Measurements from ENCODE around the gene TXNDC5.

The TXNDC5 gene

GRCh38 chr6:7904654-7905319 lies 5.8 kb downstream of the TXNDC5 start:
- no peak for DNase-seq (ENCODE audit: low read depth)
- H3K4me3 ChIP-seq (ENCODE audit: control insufficient read depth, low read depth, low read length), result no peak overlapping the region
- TF ChIP-seq, protein P1, sequence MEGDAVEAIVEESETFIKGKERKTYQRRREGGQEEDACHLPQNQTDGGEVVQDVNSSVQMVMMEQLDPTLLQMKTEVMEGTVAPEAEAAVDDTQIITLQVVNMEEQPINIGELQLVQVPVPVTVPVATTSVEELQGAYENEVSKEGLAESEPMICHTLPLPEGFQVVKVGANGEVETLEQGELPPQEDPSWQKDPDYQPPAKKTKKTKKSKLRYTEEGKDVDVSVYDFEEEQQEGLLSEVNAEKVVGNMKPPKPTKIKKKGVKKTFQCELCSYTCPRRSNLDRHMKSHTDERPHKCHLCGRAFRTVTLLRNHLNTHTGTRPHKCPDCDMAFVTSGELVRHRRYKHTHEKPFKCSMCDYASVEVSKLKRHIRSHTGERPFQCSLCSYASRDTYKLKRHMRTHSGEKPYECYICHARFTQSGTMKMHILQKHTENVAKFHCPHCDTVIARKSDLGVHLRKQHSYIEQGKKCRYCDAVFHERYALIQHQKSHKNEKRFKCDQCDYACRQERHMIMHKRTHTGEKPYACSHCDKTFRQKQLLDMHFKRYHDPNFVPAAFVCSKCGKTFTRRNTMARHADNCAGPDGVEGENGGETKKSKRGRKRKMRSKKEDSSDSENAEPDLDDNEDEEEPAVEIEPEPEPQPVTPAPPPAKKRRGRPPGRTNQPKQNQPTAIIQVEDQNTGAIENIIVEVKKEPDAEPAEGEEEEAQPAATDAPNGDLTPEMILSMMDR (conservative IDR thresholded peaks at IDR 0.05; ENCODE audit: control insufficient read depth, insufficient read depth, low read depth, low read length), result no peak

DNA sequence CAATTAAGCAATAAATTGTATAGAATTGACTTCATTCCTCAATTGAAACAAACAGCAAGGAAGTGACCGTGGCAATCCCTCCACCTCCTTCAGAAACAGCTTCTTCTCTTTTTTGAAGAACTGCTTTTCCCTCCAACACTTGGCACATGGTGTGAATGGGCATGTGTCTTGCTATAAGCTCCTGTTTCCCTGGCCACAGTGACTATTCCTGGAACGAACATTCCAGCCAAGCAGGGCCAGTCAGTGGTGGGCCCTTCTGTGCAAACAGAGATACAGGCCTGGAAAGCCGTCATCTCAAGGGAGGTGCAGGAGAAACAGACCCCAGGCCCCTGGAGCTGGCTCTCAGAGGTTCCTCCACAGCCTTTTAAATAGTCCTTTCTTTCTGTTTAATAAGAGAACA lies 6.9 kb downstream of the TXNDC5 start:
- no peak for DNase-seq (ENCODE audit: low read depth)
- TF ChIP-seq, protein P1 (conservative IDR thresholded peaks at IDR 0.05; ENCODE audit: control insufficient read depth, insufficient read depth, low read depth, low read length), result no peak

DNA sequence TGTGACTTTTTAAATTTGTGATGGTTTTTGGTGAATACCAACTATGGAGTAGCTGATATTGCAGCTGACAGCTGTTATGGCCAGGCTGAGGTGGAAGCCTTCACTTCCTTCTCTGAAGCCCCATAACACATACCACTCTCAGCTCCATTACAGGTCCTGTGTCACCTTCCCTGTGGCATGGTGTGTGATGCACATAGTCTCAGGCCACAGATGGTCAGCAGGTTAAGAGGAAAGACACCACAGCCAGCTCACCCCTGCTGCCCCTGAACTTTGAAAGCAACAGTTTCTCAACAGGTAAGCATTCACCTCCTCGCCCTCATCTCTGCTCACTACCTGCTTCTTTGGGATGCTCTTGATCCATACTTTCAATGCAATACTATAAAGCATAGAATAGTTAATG lies 7.7 kb downstream of the TXNDC5 start:
- DNase-seq (ENCODE audit: low read depth), result no peak
- TF ChIP-seq, protein P1 (conservative IDR thresholded peaks at IDR 0.05; ENCODE audit: control insufficient read depth, insufficient read depth, low read depth, low read length), result no peak
- H3K4me3 ChIP-seq (ENCODE audit: control insufficient read depth, low read depth, low read length), result no peak overlapping the region

More for the DNA sequence above, 6.9 kb downstream of the TXNDC5 start:
- H3K4me3 ChIP-seq (ENCODE audit: control insufficient read depth, low read depth, low read length), result no peak overlapping the region

- DNase-seq (ENCODE audit: low read depth), result no peak
- no peak overlapping the region for H3K4me3 ChIP-seq (ENCODE audit: control insufficient read depth, low read depth, low read length)
- TF ChIP-seq, protein P1 (conservative IDR thresholded peaks at IDR 0.05; ENCODE audit: control insufficient read depth, insufficient read depth, low read depth, low read length), result no peak
Observed at GRCh38 chr6:7902221-7902620, 8.4 kb downstream of the TXNDC5 start.

DNA sequence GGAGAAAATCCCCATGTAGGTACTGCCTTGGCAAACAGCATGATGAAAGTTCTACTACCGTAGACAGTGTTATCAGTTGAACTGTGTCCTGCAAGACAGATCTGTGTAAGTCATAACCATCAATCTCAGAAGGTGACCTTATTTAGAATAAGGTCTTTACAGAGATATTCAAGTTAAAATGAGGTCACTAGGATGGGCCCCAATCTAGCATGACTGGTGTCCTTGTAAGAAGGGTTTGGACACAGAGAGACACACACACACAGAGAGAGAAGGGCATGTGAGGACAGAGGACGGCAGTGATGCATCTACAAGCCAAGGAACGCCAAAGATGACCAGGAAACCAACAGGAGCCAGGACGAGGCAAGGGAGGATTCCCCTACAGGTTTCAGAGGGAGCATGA lies 8.8 kb downstream of the TXNDC5 start:
- no peak overlapping the region for H3K4me3 ChIP-seq (ENCODE audit: control insufficient read depth, low read depth, low read length)
- no peak for DNase-seq (ENCODE audit: low read depth)
- TF ChIP-seq, protein P1 (conservative IDR thresholded peaks at IDR 0.05; ENCODE audit: control insufficient read depth, insufficient read depth, low read depth, low read length), result no peak

DNA sequence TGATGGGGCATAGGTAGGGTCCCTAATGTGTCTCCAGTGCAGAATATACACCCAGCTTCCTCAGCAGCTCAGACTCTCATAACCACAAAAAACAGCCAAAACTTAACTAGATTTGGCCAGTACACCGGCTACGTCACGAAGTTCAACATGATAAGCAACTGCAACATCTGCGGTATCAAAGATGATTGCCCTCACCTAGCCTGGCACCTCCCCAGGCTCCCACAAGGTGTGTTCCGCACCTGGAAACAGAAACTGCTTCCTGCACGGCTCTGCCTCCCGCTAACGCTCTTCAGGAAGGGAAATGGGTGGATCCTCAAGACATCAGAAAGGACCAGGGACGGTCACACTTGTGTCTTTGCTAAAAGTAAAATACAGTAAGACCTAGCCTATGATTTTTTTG lies 9.5 kb downstream of the TXNDC5 start:
- H3K4me3 ChIP-seq (ENCODE audit: control insufficient read depth, low read depth, low read length), result no peak overlapping the region
- DNase-seq (ENCODE audit: low read depth), result no peak
- TF ChIP-seq, protein P1 (conservative IDR thresholded peaks at IDR 0.05; ENCODE audit: control insufficient read depth, insufficient read depth, low read depth, low read length), result no peak

- H3K4me3 ChIP-seq (ENCODE audit: control insufficient read depth, low read depth, low read length), result no peak overlapping the region
- TF ChIP-seq, protein P1 (conservative IDR thresholded peaks at IDR 0.05; ENCODE audit: control insufficient read depth, insufficient read depth, low read depth, low read length), result no peak
- DNase-seq (ENCODE audit: low read depth), result no peak
Observed at GRCh38 chr6:7900621-7901020, 10.0 kb downstream of the TXNDC5 start.

Data from fibroblast of mammary gland (primary cell).